Activated T-cell treated with anti-CD3 and anti-CD28 coated beads, Interleukin-2, amount 50 U/mL, for 1 hour (primary cell): ENCODE results near the gene GRID2IP.

ENCODE experiments used
- DNase-seq: peaks from one replicate; pipeline ENCODE4 v3.0.0-alpha.2; 2020

The GRID2IP gene

GRCh38 chr7:6513541-6513940 is 37.7 kb downstream of the GRID2IP start:
- DNase-seq: no peak

GRCh38 chr7:6512892-6513291 is 38.4 kb downstream of the GRID2IP start:
- no peak for DNase-seq

- DNase-seq: no peak
Measured at GRCh38 chr7:6510476-6511133, 40.7 kb downstream of the GRID2IP start.

GRCh38 chr7:6508950-6509349 is 42.3 kb downstream of the GRID2IP start:
- DNase-seq: no peak

- DNase-seq: no peak
Measured at GRCh38 chr7:6508539-6508938, 42.7 kb downstream of the GRID2IP start.

GRCh38 chr7:6507906-6508305 is 43.4 kb downstream of the GRID2IP start:
- DNase-seq: no peak

- no peak for DNase-seq
Measured at GRCh38 chr7:6505685-6506559, 45.3 kb downstream of the GRID2IP start.

- no peak for DNase-seq
Measured at GRCh38 chr7:6504996-6505395, 46.3 kb downstream of the GRID2IP start.

GRCh38 chr7:6502886-6503285 is 48.4 kb downstream of the GRID2IP start:
- no peak for DNase-seq

- no peak for DNase-seq
Measured at GRCh38 chr7:6501586-6502564, 49.4 kb downstream of the GRID2IP start.

- DNase-seq: no peak
Measured at GRCh38 chr7:6500691-6501090, 50.6 kb downstream of the GRID2IP start.

GRCh38 chr7:6497994-6498393 is 53.3 kb downstream of the GRID2IP start:
- no peak for DNase-seq

GRCh38 chr7:6497637-6497905 is 53.7 kb downstream of the GRID2IP start:
- no peak for DNase-seq

- DNase-seq: no peak
Measured at GRCh38 chr7:6496842-6497636, 54.2 kb downstream of the GRID2IP start.

- no peak for DNase-seq
Measured at GRCh38 chr7:6495597-6496262, 55.5 kb downstream of the GRID2IP start.

- no peak for DNase-seq
Measured at GRCh38 chr7:6494365-6494764, 56.9 kb downstream of the GRID2IP start.

GRCh38 chr7:6491194-6491593 is 60.1 kb downstream of the GRID2IP start:
- DNase-seq: no peak

GRCh38 chr7:6489612-6490011 is 61.6 kb downstream of the GRID2IP start:
- no peak for DNase-seq

GRCh38 chr7:6487184-6487545 is 64.1 kb downstream of the GRID2IP start:
- no peak for DNase-seq

- no peak for DNase-seq
Measured at GRCh38 chr7:6486438-6487183, 64.7 kb downstream of the GRID2IP start.

GRCh38 chr7:6482743-6483119 is 68.5 kb downstream of the GRID2IP start:
- DNase-seq: no peak
